Lung (tissue), 16 donors: ENCODE measurements around the gene TMEM239. TPM values are rescaled to one million over a fixed set of nuclear protein-coding genes. Genes with fewer than 3 reads are reported as not detected.
"Not testable (repeated sequence)": the region's sequence is repeated elsewhere in the genome, so short reads cannot be mapped to it uniquely, and the experiment has no call there.

Experiments
- ATAC-seq: fragments of 200-7000 bp; cut with Tn5 transposase; one replicate; pipeline ENCODE4 v1.9.1; 2020; ENCODE audit warnings: moderate number of reproducible peaks; ENCODE audit not compliant: insufficient read depth, low FRiP score
- DNase-seq, 3 donors: peaks; one replicate each; pipeline ENCODE4 v3.0.0-alpha.2; 2013 to 2017
- H3K27ac ChIP-seq, 2 donors: one replicate each; pipeline ENCODE4 v1.5.1; 2013; ENCODE audit warnings: mild to moderate bottlenecking in 2 of 2, moderate library complexity in 2 of 2, control low read depth in 1 of 2, inconsistent platforms in 1 of 2, low read depth in 1 of 2, low read length in 1 of 2
- H3K27me3 ChIP-seq, 3 donors: one replicate each; pipeline ENCODE4 v1.5.1; 2013; ENCODE audit warnings: low read length in 2 of 3; ENCODE audit not compliant: control insufficient read depth in 3 of 3, insufficient read depth in 3 of 3
- H3K36me3 ChIP-seq, 4 donors: one replicate each; pipeline ENCODE4 v1.5.1; 2013; ENCODE audit warnings: low read length in 4 of 4, mild to moderate bottlenecking in 1 of 4, moderate library complexity in 1 of 4; ENCODE audit not compliant: control insufficient read depth in 4 of 4, insufficient read depth in 4 of 4
- H3K4me1 ChIP-seq, 5 donors: one replicate each; pipeline ENCODE4 v1.5.1; 2013; ENCODE audit warnings: low read length in 5 of 5, mild to moderate bottlenecking in 2 of 5, moderate library complexity in 1 of 5; ENCODE audit not compliant: control insufficient read depth in 5 of 5, insufficient read depth in 5 of 5
- H3K4me3 ChIP-seq: one replicate; pipeline ENCODE4 v1.5.1; 2013; ENCODE audit warnings: mild to moderate bottlenecking, control low read depth, moderate library complexity
- H3K9ac ChIP-seq, 2 donors: one replicate each; pipeline ENCODE4 v1.5.1; 2013; ENCODE audit warnings: low read length in 2 of 2, control low read depth in 1 of 2; ENCODE audit not compliant: insufficient read depth in 1 of 2
- H3K9me3 ChIP-seq, 4 donors: one replicate each; pipeline ENCODE4 v1.5.1; 2013; ENCODE audit warnings: low read length in 3 of 4, mild to moderate bottlenecking in 1 of 4, moderate library complexity in 1 of 4; ENCODE audit not compliant: control insufficient read depth in 4 of 4, insufficient read depth in 3 of 4
- whole genome bisulfite sequencing, 2 donors: extraction: QIAGEN DNeasy Blood & Tissue Kit; methylation state at CpG; one replicate each; pipeline ENCODE4 v1.1.7; 2013; 5-methylcytosine and 5-hydroxymethylcytosine counted together
- long read RNA-seq, 5 donors: transcript quantifications; one replicate each; lab custom pipeline, GENCODE V29; 2026
- polyA plus RNA-seq, 2 donors: library from polyadenylated mRNA; stranded (reverse); fragments of 200-250 nt; gene quantifications; one replicate each; pipeline ENCODE4 v1.2.1, GENCODE V29; 2013
- total RNA-seq, 2 donors: library from RNA; depleted of rRNA in 1 of 2; stranded (reverse); fragments of >200 nt in 1 of 2; gene quantifications; one replicate each; pipeline ENCODE4 v1.2.1, GENCODE V29; 2014 to 2021
- TF ChIP-seq, protein P1 (sequence below): IDR thresholded peaks from 2 replicates; pipeline ENCODE4 v1.5.1; 2012; ENCODE audit warnings: mild to moderate bottlenecking; ENCODE audit errors: control extremely low read depth, extremely low read depth
- donor health status: control.
- donor health status: control.
- donor health status: Bipolar disorder and iron deficiency.
- donor health status: healthy.
- donor health status: DM: yes; HTN: yes; CAD: no.

TMEM239 gene
- total RNA-seq (not detected), polyA plus RNA-seq (not detected)
- long read RNA-seq, donor 1 = 0 reads
- long read RNA-seq, donor 2 = 0 reads
- long read RNA-seq, donor 3 = 0 reads
- long read RNA-seq, donor 4 = 0 reads
- long read RNA-seq, donor 5 = 0 reads

DNA sequence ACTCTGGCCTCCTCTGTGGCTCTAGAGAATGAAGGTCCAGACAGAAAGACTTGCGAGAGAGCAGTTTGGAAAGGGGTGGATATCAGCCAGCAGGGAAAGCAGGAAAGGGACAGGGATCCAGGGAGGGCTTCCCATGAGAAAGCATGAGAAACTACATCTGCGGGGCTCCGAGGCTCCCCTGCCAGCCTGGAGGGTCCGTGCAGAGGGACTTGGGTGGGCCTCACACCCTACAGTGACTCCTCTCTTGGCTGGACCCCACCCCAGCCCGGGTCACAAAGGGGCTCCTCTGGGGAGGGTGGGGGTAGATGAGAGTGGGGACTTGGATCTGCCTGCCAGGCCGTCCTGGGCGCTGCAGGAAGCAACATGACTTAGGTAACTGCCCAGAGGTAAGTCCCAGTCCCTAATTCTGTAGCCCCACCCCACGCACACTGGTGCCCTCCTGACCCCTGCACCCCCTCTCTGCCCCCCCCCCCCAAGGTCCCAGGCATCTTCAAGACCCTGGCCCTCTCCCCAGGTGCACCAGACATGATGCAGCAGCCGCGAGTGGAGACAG lies at the start of gene TMEM239:
Gene TMEM239, plus strand, starts transcription at position 335 of the 553 bp plus-strand sequence. Its CDS starts 191 bp downstream, at position 526.
- WGBS, 2 donors = 79 to 87% methylated on average over 10 of the region's 10 CpGs
- H3K4me3 ChIP-seq = no peak within 1 kb of the TSS
- H3K27ac ChIP-seq = no peak within 1 kb of the TSS

DNA sequence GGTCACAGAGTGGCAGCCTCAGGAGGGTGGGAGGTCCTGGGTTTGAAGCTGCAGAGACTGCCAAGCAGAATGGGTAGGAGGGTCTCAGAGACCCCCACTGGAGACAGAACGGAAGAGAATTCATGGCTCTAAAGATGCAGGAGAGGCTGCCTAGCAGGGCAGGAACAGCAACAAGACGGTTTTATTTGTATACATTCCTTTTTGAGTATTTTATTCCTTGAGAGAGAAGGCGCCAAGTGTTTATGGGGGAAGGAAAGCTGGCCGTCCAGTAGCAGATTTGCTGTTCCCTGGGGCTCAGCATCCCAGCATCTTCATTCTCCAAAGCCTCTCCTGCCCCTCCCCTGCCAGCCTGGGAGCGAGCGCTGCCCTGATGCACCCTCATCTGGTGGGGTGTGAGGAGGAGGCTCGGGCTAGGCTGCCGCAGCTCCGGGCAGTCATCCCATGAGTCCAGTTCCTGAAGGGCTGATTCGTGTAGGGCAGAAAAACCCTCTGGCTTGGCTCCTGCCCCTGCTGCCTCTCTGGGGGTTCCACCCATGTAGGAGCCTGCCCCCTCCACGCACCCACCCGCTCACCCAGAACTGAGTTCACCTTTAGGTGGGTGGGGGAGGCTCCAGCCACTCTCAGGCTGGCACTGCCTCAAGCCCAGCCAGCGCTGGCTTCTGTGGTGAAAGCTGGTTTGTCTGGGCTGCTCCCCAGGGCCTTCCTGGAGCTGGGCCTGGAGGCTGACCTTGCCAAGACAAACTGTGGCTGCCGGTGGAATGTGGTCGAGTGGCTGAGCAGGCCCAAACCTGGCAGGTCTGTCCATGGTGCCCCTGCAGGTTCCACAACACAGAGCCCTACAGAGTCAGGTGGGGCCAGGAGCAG lies 48.2 kb upstream of the TMEM239 start:
- Histone ChIP-seq H3K27ac (peak overlapping the region in 1 of 2 donors; percentile 72), H3K4me1 (peaks cover 0 to 13% (median 0%) of the 10 kb centered on the region in 5 donors), H3K9ac (no peak overlapping the region), H3K4me3 (no peak overlapping the region), H3K27me3 (peaks cover 0 to 3% (median 0%) of the 10 kb centered on the region in 3 donors), H3K36me3 (no peaks in the 10 kb centered on the region), H3K9me3 (no peaks in the 10 kb centered on the region)
- 50 to 76% methylated on average over 15 of the region's 15 CpGs for WGBS, 2 donors
- ATAC-seq (peak; percentile 90), DNase-seq (peak; percentile 28 to 71 (median 64))
- TF ChIP-seq, protein P1, sequence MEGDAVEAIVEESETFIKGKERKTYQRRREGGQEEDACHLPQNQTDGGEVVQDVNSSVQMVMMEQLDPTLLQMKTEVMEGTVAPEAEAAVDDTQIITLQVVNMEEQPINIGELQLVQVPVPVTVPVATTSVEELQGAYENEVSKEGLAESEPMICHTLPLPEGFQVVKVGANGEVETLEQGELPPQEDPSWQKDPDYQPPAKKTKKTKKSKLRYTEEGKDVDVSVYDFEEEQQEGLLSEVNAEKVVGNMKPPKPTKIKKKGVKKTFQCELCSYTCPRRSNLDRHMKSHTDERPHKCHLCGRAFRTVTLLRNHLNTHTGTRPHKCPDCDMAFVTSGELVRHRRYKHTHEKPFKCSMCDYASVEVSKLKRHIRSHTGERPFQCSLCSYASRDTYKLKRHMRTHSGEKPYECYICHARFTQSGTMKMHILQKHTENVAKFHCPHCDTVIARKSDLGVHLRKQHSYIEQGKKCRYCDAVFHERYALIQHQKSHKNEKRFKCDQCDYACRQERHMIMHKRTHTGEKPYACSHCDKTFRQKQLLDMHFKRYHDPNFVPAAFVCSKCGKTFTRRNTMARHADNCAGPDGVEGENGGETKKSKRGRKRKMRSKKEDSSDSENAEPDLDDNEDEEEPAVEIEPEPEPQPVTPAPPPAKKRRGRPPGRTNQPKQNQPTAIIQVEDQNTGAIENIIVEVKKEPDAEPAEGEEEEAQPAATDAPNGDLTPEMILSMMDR = no peak

More for the DNA sequence above, at the start of gene TMEM239:
- DNase-seq (no peak), ATAC-seq (no peak)
- H3K9ac ChIP-seq = no peak within 1 kb of the TSS
- no peaks in the 10 kb centered on the region for H3K36me3 ChIP-seq
- peaks cover 0 to 6% (median 0%) of the 10 kb centered on the region in 3 donors for H3K27me3 ChIP-seq
- H3K9me3 ChIP-seq = peaks cover 0 to 2% (median under 1%) of the 10 kb centered on the region in 4 donors
- TF ChIP-seq, protein P1 = no peak
- H3K4me1 ChIP-seq = peaks cover 0 to 16% (median 3%) of the 10 kb centered on the region in 5 donors

DNA sequence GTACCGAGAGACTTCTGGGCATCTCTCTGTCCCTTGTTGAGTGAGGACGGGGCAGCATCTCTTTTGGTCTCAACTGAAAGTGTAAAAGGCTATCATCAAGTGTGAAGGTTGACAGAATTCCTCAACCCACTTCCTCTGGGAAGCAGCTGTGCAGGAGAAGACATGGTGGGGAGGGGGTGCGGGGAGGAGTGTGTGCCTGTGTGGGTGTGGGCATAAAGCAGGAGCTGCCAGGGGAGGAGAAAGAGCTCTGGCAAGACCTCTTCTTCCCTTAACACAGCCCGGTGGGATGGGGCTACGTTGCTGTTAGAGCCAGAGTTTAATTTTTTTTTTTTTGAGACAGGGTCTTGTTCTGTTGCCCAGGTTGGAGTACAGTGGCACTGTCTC lies 47.5 kb upstream of the TMEM239 start:
- WGBS, 2 donors = 52 to 61% methylated on average over 5 of the region's 5 CpGs
- ATAC-seq = no peak
- peaks cover 0 to 13% (median 0%) of the 10 kb centered on the region in 5 donors for H3K4me1 ChIP-seq
- H3K27ac ChIP-seq = no peak overlapping the region
- H3K9me3 ChIP-seq = no peaks in the 10 kb centered on the region
- no peak for DNase-seq
- H3K9ac ChIP-seq = no peak overlapping the region
- TF ChIP-seq, protein P1 = no peak
- H3K27me3 ChIP-seq = peaks cover 0 to 3% (median 0%) of the 10 kb centered on the region in 3 donors
- H3K36me3 ChIP-seq = no peaks in the 10 kb centered on the region
- no peak overlapping the region for H3K4me3 ChIP-seq

DNA sequence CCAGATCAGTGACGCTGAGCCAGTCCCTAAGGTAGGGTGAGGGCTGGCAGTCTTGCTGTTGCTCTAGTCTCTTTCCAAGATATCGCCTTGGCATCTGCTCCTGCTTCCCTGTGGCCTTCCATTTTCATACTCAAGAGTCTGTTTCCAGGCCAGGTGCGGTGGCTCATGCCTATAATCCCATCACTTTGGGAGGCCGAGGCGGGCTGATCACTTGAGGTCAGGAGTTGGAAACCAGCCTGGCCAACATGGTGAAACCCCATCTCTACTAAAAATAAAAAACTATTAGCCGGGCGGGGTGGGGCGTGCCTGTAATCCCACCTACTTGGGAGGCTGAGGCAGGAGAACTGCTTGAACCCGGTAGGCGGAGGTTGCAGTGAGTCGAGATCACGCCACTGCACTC lies 46.1 kb upstream of the TMEM239 start:
- H3K27me3 ChIP-seq, DNase-seq, H3K36me3 ChIP-seq, H3K27ac ChIP-seq, H3K4me3 ChIP-seq, ATAC-seq, H3K9me3 ChIP-seq, H3K9ac ChIP-seq: not testable (repeated sequence)
- H3K4me1 ChIP-seq = peaks cover 0 to 13% (median 0%) of the 10 kb centered on the region in 5 donors
- WGBS, 2 donors = 94 to 96% methylated on average over 12 of the region's 12 CpGs
